ENCODE results near the gene SHC1.
A peak's percentile ranks its signal among the peaks of the same experiment; 100 is the strongest.
"Not testable (repeated sequence)": the region's sequence is repeated elsewhere in the genome, so short reads cannot be mapped to it uniquely, and the experiment has no call there.

The SHC1 gene

DNA sequence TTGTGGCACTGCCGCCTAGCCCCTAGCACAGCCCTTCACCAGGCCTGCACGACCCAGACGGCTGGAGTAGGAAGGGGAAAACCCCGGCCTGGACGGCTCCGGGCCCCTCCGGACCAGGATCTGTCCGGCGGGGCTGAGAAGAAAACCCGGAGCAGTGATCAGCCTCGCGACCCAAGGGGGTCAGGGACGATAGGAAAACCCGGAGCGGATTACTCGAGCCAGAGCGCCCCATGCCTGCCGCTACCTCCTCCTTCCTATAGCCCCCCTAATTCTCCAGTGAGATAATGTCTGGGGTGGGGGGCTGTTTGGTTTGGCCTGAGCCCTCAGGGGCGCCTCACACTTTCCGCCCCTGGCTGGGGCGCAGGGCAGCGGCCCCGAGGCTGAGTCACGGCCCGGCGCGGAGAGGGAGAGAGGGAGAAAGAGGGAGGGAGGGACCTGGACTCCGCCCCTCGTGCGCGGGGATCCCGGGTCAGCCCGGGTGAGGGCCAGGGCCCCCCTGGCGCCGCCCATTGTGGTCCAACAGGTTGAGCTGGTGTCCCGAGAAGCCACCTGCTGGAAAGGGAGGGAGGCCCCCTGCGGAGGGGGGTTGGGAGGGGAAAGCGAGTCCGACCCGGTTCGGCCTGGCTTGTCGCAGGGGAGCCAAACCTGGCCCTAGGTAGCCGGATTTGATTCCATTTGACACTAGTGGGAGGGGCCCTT is 30.3 kb upstream of the SHC1 start:
- Histone ChIP-seq H3K36me3 (ENCODE audit: control insufficient read depth, insufficient read depth, low read length) (no peaks in the 10 kb centered on the region), H3K27me3 (ENCODE audit: control insufficient read depth, insufficient read depth, low read length) (no peaks in the 10 kb centered on the region), H3K4me1 (ENCODE audit: control insufficient read depth, insufficient read depth, low read length) (peaks cover 4% of the 10 kb centered on the region), H3K4me3 (ENCODE audit: low read length) (peak overlapping the region; percentile 51; the same call in 1 of the 2 replicates), H3K9me3 (ENCODE audit: control insufficient read depth, insufficient read depth, low read length) (no peaks in the 10 kb centered on the region), H3K27ac (ENCODE audit: low read length) (no peak overlapping the region)
- peak; percentile 89 for DNase-seq (ENCODE audit: low read depth, low spot score)
- no CpG with 5 or more reads among the region's 43 CpGs for WGBS (ENCODE audit: insufficient coverage, insufficient read length)

DNA sequence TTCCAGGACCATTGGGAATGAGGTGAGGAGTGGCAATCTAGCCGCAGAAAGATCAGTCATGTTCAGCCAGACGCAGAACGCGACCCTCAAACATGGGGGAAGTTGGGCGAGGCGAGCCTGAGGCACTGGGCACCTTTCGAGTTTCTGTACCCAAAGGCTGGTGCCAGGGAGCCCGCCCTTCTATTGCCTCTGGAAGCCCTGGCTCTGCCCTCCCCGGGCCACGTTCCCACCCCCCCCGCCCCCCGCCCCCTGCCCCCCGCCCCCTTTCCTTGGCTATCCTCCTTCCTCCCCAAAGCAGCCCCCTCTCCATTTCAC is 29.8 kb upstream of the SHC1 start:
- DNase-seq (ENCODE audit: low read depth, low spot score): no peak
- peaks cover 4% of the 10 kb centered on the region for H3K4me1 ChIP-seq (ENCODE audit: control insufficient read depth, insufficient read depth, low read length)
- no peaks in the 10 kb centered on the region for H3K36me3 ChIP-seq (ENCODE audit: control insufficient read depth, insufficient read depth, low read length)
- H3K27ac ChIP-seq (ENCODE audit: low read length): no peak overlapping the region
- H3K9me3 ChIP-seq (ENCODE audit: control insufficient read depth, insufficient read depth, low read length): no peaks in the 10 kb centered on the region
- WGBS (ENCODE audit: insufficient coverage, insufficient read length): no CpG with 5 or more reads among the region's 13 CpGs
- no peaks in the 10 kb centered on the region for H3K27me3 ChIP-seq (ENCODE audit: control insufficient read depth, insufficient read depth, low read length)
- peak overlapping the region; percentile 51; the same call in 1 of the 2 replicates for H3K4me3 ChIP-seq (ENCODE audit: low read length)

DNA sequence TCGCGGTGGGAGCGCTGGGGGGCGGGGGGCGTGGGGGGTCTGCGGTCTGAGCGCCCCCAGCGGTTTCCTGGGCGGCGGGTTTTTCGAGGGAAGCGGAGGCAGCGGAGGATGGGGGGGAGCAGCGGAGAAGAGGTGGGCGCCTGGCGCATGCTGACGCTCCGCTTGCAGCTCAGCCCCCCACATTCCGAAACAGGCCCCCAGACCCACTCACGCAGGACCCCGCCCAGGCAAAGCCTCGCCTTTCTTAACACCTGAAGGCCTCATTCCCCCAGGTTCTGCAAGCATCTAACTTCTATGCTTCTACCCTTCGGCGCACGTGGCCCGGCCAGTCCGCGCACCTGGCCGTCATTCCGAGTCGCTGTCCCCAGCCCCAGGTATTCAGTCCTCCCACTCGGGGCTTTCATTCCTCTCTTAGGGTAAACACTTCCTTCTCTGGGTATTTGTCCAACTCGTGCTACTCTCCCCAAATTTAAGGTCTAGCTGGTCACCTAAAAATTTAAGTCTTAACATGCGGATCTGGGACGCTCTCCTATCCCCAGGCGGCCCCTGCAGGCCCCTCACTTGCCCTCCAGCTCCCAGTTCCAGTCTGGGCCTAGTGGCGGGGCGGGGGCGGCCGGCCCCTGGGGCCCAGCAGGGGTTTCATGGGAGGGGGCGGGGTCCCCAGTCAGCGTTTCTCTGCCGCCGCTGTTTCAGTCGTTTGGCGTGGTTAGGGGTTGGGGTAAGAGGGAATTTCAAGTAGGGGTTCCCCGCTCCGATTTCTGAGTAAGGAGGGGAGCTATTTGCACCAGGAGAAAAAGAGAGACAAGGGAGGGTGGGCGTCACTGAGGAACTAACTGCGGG is 29.2 kb upstream of the SHC1 start:
- H3K27me3 ChIP-seq (ENCODE audit: control insufficient read depth, insufficient read depth, low read length): no peaks in the 10 kb centered on the region
- H3K9me3 ChIP-seq (ENCODE audit: control insufficient read depth, insufficient read depth, low read length): no peaks in the 10 kb centered on the region
- H3K4me1 ChIP-seq (ENCODE audit: control insufficient read depth, insufficient read depth, low read length): peaks cover 4% of the 10 kb centered on the region; the same call in 1 of the 2 replicates
- H3K27ac ChIP-seq (ENCODE audit: low read length): no peak overlapping the region
- peak overlapping the region; percentile 26; the same call in 1 of the 2 replicates for H3K4me3 ChIP-seq (ENCODE audit: low read length)
- DNase-seq (ENCODE audit: low read depth, low spot score): no peak
- WGBS (ENCODE audit: insufficient coverage, insufficient read length): no CpG with 5 or more reads among the region's 50 CpGs
- H3K36me3 ChIP-seq (ENCODE audit: control insufficient read depth, insufficient read depth, low read length): no peaks in the 10 kb centered on the region

- H3K4me1 ChIP-seq (ENCODE audit: control insufficient read depth, insufficient read depth, low read length): no peaks in the 10 kb centered on the region
- no peaks in the 10 kb centered on the region for H3K27me3 ChIP-seq (ENCODE audit: control insufficient read depth, insufficient read depth, low read length)
- H3K36me3 ChIP-seq (ENCODE audit: control insufficient read depth, insufficient read depth, low read length): no peaks in the 10 kb centered on the region
- peak overlapping the region; percentile 17; the same call in 1 of the 2 replicates for H3K4me3 ChIP-seq (ENCODE audit: low read length)
- no CpG with 5 or more reads among the region's 40 CpGs for WGBS (ENCODE audit: insufficient coverage, insufficient read length)
- DNase-seq (ENCODE audit: low read depth, low spot score): no peak
- no peaks in the 10 kb centered on the region for H3K9me3 ChIP-seq (ENCODE audit: control insufficient read depth, insufficient read depth, low read length)
- H3K27ac ChIP-seq (ENCODE audit: low read length): no peak overlapping the region
These were observed 28.4 kb upstream of the SHC1 start for GRCh38 chr1:154998818-154999570.

GRCh38 chr1:154998201-154998780 is 27.7 kb upstream of the SHC1 start:
- Histone ChIP-seq H3K27ac (ENCODE audit: low read length) (no peak overlapping the region), H3K4me3 (ENCODE audit: low read length) (no peak overlapping the region), H3K27me3 (ENCODE audit: control insufficient read depth, insufficient read depth, low read length) (no peaks in the 10 kb centered on the region), H3K4me1 (ENCODE audit: control insufficient read depth, insufficient read depth, low read length) (no peaks in the 10 kb centered on the region), H3K36me3 (ENCODE audit: control insufficient read depth, insufficient read depth, low read length) (no peaks in the 10 kb centered on the region), H3K9me3 (ENCODE audit: control insufficient read depth, insufficient read depth, low read length) (no peaks in the 10 kb centered on the region)
- WGBS (ENCODE audit: insufficient coverage, insufficient read length): no CpG with 5 or more reads among the region's 16 CpGs
- no peak for DNase-seq (ENCODE audit: low read depth, low spot score)

DNA sequence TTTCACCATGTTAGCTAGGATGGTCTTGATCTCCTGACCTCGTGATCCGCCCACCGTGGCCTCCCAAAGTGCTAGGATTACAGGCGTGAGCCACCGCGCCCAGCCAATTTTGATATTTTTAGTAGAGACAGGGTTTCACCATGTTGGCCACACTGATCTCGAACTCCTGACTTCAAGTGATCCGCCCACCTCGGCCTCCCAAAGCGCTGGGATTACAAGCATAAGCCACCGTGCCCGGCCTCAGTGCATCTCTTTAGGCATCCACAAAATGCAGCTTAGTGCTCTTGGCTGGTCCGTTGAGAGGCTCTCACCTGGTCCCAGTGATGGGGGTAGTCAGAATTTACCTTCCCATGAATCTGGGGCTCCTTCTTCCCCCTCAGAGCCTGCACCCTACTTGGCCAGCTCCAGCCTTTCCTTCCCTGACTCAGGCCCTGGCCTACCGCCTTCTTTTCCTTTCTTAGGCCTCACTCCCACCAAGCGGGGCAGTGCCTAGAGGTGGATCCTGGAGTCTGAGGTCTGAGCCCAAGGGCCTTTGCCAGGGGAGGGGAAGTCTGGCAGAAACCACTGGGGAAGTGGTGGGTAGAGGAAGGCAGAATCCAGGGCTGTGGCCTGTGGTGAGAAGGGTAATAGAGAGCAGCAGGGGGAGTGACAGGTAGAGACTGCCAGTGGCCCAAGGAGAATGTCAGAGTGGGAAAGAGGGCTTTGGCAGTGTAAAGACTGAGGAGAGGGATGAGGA is 26.6 kb upstream of the SHC1 start:
- no peaks in the 10 kb centered on the region for H3K27me3 ChIP-seq (ENCODE audit: control insufficient read depth, insufficient read depth, low read length)
- H3K4me1 ChIP-seq (ENCODE audit: control insufficient read depth, insufficient read depth, low read length): no peaks in the 10 kb centered on the region
- H3K36me3 ChIP-seq (ENCODE audit: control insufficient read depth, insufficient read depth, low read length): no peaks in the 10 kb centered on the region
- no peak for DNase-seq (ENCODE audit: low read depth, low spot score)
- H3K27ac ChIP-seq (ENCODE audit: low read length): no peak overlapping the region
- no peak overlapping the region for H3K4me3 ChIP-seq (ENCODE audit: low read length)
- H3K9me3 ChIP-seq (ENCODE audit: control insufficient read depth, insufficient read depth, low read length): no peaks in the 10 kb centered on the region
- WGBS (ENCODE audit: insufficient coverage, insufficient read length): no CpG with 5 or more reads among the region's 15 CpGs

DNA sequence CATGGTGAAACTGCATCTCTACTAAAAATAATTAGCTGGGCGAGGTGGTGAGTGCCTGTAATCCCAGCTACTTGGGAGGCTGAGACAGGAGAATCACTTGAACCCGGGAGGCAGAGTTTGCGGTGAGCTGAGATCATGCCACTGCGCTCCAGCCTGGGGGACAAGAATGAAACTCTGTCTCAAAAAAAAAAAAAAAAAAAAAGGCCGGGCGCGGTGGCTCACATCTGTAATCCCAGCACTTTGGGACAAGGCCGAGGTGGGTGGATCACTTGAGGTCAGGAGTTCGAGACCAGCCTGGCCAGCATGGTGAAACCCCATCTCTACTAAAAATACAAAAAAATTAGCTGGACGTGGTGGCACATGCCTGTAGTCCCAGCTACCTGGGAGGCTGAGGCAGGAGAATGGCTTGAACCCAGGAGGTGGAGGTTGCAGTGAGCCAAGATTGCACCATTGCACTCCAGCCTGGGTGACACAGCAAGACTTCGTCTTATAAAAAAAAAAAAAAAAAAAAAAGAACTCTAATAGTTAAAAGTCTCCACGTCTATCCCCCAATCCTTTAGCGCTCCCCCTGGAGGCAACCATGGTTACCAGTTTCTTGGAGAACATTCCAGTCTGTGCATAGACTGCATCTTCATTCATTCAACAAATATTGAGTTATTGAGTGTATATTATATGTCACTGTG is 24.9 kb upstream of the SHC1 start:
- H3K4me3 ChIP-seq (ENCODE audit: low read length); H3K27me3 ChIP-seq (ENCODE audit: control insufficient read depth, insufficient read depth, low read length); H3K27ac ChIP-seq (ENCODE audit: low read length); DNase-seq (ENCODE audit: low read depth, low spot score); H3K4me1 ChIP-seq (ENCODE audit: control insufficient read depth, insufficient read depth, low read length); H3K9me3 ChIP-seq (ENCODE audit: control insufficient read depth, insufficient read depth, low read length); H3K36me3 ChIP-seq (ENCODE audit: control insufficient read depth, insufficient read depth, low read length): not testable (repeated sequence)
- WGBS (ENCODE audit: insufficient coverage, insufficient read length): no CpG with 5 or more reads among the region's 13 CpGs

- Histone ChIP-seq H3K4me1 (ENCODE audit: control insufficient read depth, insufficient read depth, low read length) (no peaks in the 10 kb centered on the region), H3K4me3 (ENCODE audit: low read length) (no peak overlapping the region), H3K27me3 (ENCODE audit: control insufficient read depth, insufficient read depth, low read length) (no peaks in the 10 kb centered on the region), H3K36me3 (ENCODE audit: control insufficient read depth, insufficient read depth, low read length) (peaks cover 5% of the 10 kb centered on the region), H3K9me3 (ENCODE audit: control insufficient read depth, insufficient read depth, low read length) (no peaks in the 10 kb centered on the region), H3K27ac (ENCODE audit: low read length) (no peak overlapping the region)
- no peak for DNase-seq (ENCODE audit: low read depth, low spot score)
- WGBS (ENCODE audit: insufficient coverage, insufficient read length): no CpG with 5 or more reads among the region's 3 CpGs
These were observed 24.0 kb upstream of the SHC1 start for GRCh38 chr1:154994591-154994990.

GRCh38 chr1:154994269-154994587 is 23.7 kb upstream of the SHC1 start:
- H3K4me3 ChIP-seq (ENCODE audit: low read length): no peak overlapping the region
- no peaks in the 10 kb centered on the region for H3K4me1 ChIP-seq (ENCODE audit: control insufficient read depth, insufficient read depth, low read length)
- DNase-seq (ENCODE audit: low read depth, low spot score): no peak
- no peaks in the 10 kb centered on the region for H3K27me3 ChIP-seq (ENCODE audit: control insufficient read depth, insufficient read depth, low read length)
- WGBS (ENCODE audit: insufficient coverage, insufficient read length): no CpG with 5 or more reads among the region's 1 CpG
- peaks cover 9% of the 10 kb centered on the region for H3K36me3 ChIP-seq (ENCODE audit: control insufficient read depth, insufficient read depth, low read length)
- no peak overlapping the region for H3K27ac ChIP-seq (ENCODE audit: low read length)
- no peaks in the 10 kb centered on the region for H3K9me3 ChIP-seq (ENCODE audit: control insufficient read depth, insufficient read depth, low read length)
